ENCODE results near the gene SNCB.

- TF ChIP-seq CTCF (IDR thresholded peaks at IDR 0.05): no peak
- TF ChIP-seq POLR2A (IDR thresholded peaks at IDR 0.05): no peak
- TF ChIP-seq EP300 (IDR thresholded peaks at IDR 0.05): no peak
- TF ChIP-seq POLR2AphosphoS5 (IDR thresholded peaks at IDR 0.05): no peak
These were observed 418 bp upstream of the SNCB start for GRCh38 chr5:176630681-176631222.
